Liver (tissue), 3 donors: ENCODE results near the gene NUTM2G.
"Not testable (repeated sequence)": the region's sequence is repeated elsewhere in the genome, so short reads cannot be mapped to it uniquely, and the experiment has no call there.

Source experiments
- EGR1 ChIP-seq, 2 donors: IDR thresholded peaks; 2 replicates each; pipeline ENCODE4 v1.6.1; 2016 to 2018; ENCODE audit warnings: antibody characterized with exemption in 2 of 2, low read depth in 2 of 2
- GABPA ChIP-seq, 2 donors: IDR thresholded peaks in 1 of 2; conservative IDR thresholded peaks in 1 of 2; 2 replicates each; pipeline ENCODE4 v1.6.1; 2016; ENCODE audit warnings: antibody characterized with exemption in 2 of 2, mild to moderate bottlenecking in 1 of 2, moderate library complexity in 1 of 2
- RXRA ChIP-seq, 2 donors: IDR thresholded peaks; 2 replicates each; pipeline ENCODE4 v1.6.1; 2017 to 2018; ENCODE audit warnings: antibody characterized with exemption in 2 of 2, mild to moderate bottlenecking in 1 of 2
- TAF1 ChIP-seq: conservative IDR thresholded peaks from 2 replicates; pipeline ENCODE4 v1.6.1; 2016; ENCODE audit warnings: antibody characterized with exemption, mild to moderate bottlenecking
- YY1 ChIP-seq: IDR thresholded peaks from 2 replicates; pipeline ENCODE4 v1.6.1; 2016; ENCODE audit warnings: antibody characterized with exemption, mild to moderate bottlenecking
- TF ChIP-seq, protein P1 (sequence below): fragments of 150-350 bp; IDR thresholded peaks from 2 replicates; pipeline ENCODE4 v1.5.1; 2017; ENCODE audit warnings: improper control_type of control experiment, low read depth, low read length; ENCODE audit not compliant: missing input control
- TF ChIP-seq, protein P2 (sequence below): IDR thresholded peaks from 2 replicates; pipeline ENCODE4 v1.6.1; 2016; ENCODE audit warnings: antibody characterized with exemption
- TF ChIP-seq, protein P3 (sequence below): IDR thresholded peaks from 2 replicates; pipeline ENCODE4 v1.6.1; 2016; ENCODE audit warnings: antibody characterized with exemption, mild to moderate bottlenecking
- TF ChIP-seq, protein P4 (sequence below): IDR thresholded peaks from 2 replicates; pipeline ENCODE4 v1.6.1; 2016; ENCODE audit warnings: antibody characterized with exemption
- donor health status: healthy.
- donor health status: healthy.

DNA sequence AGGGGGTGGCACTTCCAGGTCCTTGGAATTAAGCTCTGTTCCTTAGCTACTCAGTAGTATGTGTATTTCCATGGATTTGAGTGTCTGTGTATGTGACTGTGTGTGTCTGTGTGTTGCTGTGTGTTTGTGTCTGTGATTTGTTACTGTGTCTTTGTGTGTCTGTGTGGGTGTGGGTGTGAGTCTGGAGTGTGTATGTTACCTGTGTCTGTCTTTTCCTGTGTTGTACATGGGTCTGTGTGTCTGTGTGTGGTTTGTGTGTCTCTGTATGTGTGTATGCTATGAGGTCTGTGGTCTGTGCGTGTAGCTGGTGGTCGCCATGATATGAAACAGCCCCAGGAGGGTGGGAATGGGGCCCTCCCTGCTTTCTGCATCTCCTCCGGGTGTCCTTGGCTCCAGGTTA lies 8.8 kb downstream of the NUTM2G start:
- TF ChIP-seq, protein P1, sequence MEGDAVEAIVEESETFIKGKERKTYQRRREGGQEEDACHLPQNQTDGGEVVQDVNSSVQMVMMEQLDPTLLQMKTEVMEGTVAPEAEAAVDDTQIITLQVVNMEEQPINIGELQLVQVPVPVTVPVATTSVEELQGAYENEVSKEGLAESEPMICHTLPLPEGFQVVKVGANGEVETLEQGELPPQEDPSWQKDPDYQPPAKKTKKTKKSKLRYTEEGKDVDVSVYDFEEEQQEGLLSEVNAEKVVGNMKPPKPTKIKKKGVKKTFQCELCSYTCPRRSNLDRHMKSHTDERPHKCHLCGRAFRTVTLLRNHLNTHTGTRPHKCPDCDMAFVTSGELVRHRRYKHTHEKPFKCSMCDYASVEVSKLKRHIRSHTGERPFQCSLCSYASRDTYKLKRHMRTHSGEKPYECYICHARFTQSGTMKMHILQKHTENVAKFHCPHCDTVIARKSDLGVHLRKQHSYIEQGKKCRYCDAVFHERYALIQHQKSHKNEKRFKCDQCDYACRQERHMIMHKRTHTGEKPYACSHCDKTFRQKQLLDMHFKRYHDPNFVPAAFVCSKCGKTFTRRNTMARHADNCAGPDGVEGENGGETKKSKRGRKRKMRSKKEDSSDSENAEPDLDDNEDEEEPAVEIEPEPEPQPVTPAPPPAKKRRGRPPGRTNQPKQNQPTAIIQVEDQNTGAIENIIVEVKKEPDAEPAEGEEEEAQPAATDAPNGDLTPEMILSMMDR, result not testable (repeated sequence)
- not testable (repeated sequence) for TF ChIP-seq EGR1 (IDR thresholded peaks at IDR 0.05; ENCODE audit: low read depth in 2 of 2); TAF1; RXRA (IDR thresholded peaks at IDR 0.05); GABPA (IDR thresholded peaks at IDR 0.05 in 1 of 2, conservative IDR thresholded peaks at IDR 0.05 in 1 of 2); YY1
- TF ChIP-seq, protein P2, sequence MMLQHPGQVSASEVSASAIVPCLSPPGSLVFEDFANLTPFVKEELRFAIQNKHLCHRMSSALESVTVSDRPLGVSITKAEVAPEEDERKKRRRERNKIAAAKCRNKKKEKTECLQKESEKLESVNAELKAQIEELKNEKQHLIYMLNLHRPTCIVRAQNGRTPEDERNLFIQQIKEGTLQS, result not testable (repeated sequence)
- TF ChIP-seq, protein P3, sequence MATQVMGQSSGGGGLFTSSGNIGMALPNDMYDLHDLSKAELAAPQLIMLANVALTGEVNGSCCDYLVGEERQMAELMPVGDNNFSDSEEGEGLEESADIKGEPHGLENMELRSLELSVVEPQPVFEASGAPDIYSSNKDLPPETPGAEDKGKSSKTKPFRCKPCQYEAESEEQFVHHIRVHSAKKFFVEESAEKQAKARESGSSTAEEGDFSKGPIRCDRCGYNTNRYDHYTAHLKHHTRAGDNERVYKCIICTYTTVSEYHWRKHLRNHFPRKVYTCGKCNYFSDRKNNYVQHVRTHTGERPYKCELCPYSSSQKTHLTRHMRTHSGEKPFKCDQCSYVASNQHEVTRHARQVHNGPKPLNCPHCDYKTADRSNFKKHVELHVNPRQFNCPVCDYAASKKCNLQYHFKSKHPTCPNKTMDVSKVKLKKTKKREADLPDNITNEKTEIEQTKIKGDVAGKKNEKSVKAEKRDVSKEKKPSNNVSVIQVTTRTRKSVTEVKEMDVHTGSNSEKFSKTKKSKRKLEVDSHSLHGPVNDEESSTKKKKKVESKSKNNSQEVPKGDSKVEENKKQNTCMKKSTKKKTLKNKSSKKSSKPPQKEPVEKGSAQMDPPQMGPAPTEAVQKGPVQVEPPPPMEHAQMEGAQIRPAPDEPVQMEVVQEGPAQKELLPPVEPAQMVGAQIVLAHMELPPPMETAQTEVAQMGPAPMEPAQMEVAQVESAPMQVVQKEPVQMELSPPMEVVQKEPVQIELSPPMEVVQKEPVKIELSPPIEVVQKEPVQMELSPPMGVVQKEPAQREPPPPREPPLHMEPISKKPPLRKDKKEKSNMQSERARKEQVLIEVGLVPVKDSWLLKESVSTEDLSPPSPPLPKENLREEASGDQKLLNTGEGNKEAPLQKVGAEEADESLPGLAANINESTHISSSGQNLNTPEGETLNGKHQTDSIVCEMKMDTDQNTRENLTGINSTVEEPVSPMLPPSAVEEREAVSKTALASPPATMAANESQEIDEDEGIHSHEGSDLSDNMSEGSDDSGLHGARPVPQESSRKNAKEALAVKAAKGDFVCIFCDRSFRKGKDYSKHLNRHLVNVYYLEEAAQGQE, result not testable (repeated sequence)
- TF ChIP-seq, protein P4, sequence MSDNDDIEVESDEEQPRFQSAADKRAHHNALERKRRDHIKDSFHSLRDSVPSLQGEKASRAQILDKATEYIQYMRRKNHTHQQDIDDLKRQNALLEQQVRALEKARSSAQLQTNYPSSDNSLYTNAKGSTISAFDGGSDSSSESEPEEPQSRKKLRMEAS, result not testable (repeated sequence)
